CD4-positive, alpha-beta T cell (primary cell): Measurements from ENCODE around the gene SLC22A7. TPM values are rescaled to one million over a fixed set of nuclear protein-coding genes. Genes with fewer than 3 reads are reported as not detected.

ENCODE experiments used
- ATAC-seq: fragments of 200-7000 bp; cut with Tn5 transposase; one replicate; pipeline ENCODE4 v1.10.0; 2022; ENCODE audit warnings: mild to moderate bottlenecking; ENCODE audit not compliant: poor library complexity
- CTCF ChIA-PET: fragments of 350-600 bp; sonication (Branson Sonifier 250); formaldehyde crosslinking; loops from one replicate; lab custom pipeline; 2021; ENCODE audit warnings: antibody characterized with exemption, inconsistent platforms; lab: Charles Lee
- POLR2A ChIA-PET: fragments of 350-600 bp; sonication (Branson Sonifier 250); formaldehyde crosslinking; loops from one replicate; lab custom pipeline; 2021; ENCODE audit warnings: antibody characterized with exemption, inconsistent platforms; lab: Charles Lee
- DNase-seq, 14 experiments: peaks; one replicate each; pipeline ENCODE4 v3.0.0-alpha.2; 2013 to 2020; ENCODE audit warnings: mixed read lengths in 2 of 14
- H3K27ac ChIP-seq, 2 donors: one replicate each; pipeline versions ENCODE4 v1.5.1 to v1.7.0; 2013; ENCODE audit warnings: low read length in 2 of 2, low read depth in 1 of 2, mild to moderate bottlenecking in 1 of 2
- H3K27me3 ChIP-seq, 2 experiments: 1 replicate in 1 of 2; 2 replicates in 1 of 2; pipeline versions ENCODE4 v1.6.1 to v1.7.0; 2013; ENCODE audit warnings: low read length in 2 of 2, control low read depth in 1 of 2, mild to moderate bottlenecking in 1 of 2, moderate library complexity in 1 of 2; ENCODE audit not compliant: insufficient read depth in 2 of 2, control insufficient read depth in 1 of 2
- H3K36me3 ChIP-seq: one replicate; pipeline ENCODE4 v1.6.1; 2013; ENCODE audit warnings: low read length, control low read depth; ENCODE audit not compliant: insufficient read depth
- H3K4me1 ChIP-seq: one replicate; pipeline ENCODE4 v1.6.1; 2013; ENCODE audit warnings: low read length, control low read depth; ENCODE audit not compliant: insufficient read depth
- H3K4me3 ChIP-seq: one replicate; pipeline ENCODE4 v1.5.1; 2013; ENCODE audit warnings: mild to moderate bottlenecking, low read length, moderate library complexity
- H3K9me3 ChIP-seq, 2 experiments: 1 replicate in 1 of 2; 2 replicates in 1 of 2; pipeline versions ENCODE4 v1.6.1 to v1.7.0; 2013; ENCODE audit warnings: low read length in 2 of 2, mild to moderate bottlenecking in 2 of 2, control low read depth in 1 of 2, moderate library complexity in 1 of 2; ENCODE audit not compliant: control insufficient read depth in 1 of 2, insufficient read depth in 1 of 2
- H3K27ac Mint-ChIP-seq: one replicate; pipeline ENCODE4 v1.8.0; 2020; ENCODE audit warnings: mixed read lengths
- H3K27me3 Mint-ChIP-seq: one replicate; pipeline ENCODE4 v1.8.0; 2021; ENCODE audit warnings: mixed read lengths
- H3K36me3 Mint-ChIP-seq: one replicate; pipeline ENCODE4 v1.8.0; 2021; ENCODE audit warnings: low read depth, mixed read lengths
- H3K4me1 Mint-ChIP-seq: one replicate; pipeline ENCODE4 v1.8.0; 2021; ENCODE audit warnings: low read depth, mixed read lengths
- H3K4me3 Mint-ChIP-seq: one replicate; pipeline ENCODE4 v1.8.0; 2020; ENCODE audit warnings: mild to moderate bottlenecking, mixed read lengths
- H3K9me3 Mint-ChIP-seq: one replicate; pipeline ENCODE4 v1.8.0; 2020; ENCODE audit warnings: mixed read lengths
- CTCF ChIP-seq: fragments of 200-600 bp; IDR thresholded peaks from one replicate; pipeline ENCODE4 v1.8.0; 2022; ENCODE audit warnings: antibody characterized with exemption, mild to moderate bottlenecking
- intact Hi-C, 2 experiments: fragments of 100-400 bp; cut with DNase I in 1 of 2; cut with micrococcal nuclease in 1 of 2; formaldehyde crosslinking; loops; one replicate each; pipeline versions ENCODE4 v1.15.1 to v1.9.0; 2023 to 2025; cut with DNase I, micrococcal nuclease
- total RNA-seq, 174 experiments: library from RNA in 2 of 174; stranded (reverse) in 2 of 174; gene quantifications; one replicate each; pipeline ENCODE4 v1.2.3 and lab custom pipeline; 2021 to 2026

The SLC22A7 gene
- total RNA-seq, 2 experiments from 2014 or later = not detected

DNA sequence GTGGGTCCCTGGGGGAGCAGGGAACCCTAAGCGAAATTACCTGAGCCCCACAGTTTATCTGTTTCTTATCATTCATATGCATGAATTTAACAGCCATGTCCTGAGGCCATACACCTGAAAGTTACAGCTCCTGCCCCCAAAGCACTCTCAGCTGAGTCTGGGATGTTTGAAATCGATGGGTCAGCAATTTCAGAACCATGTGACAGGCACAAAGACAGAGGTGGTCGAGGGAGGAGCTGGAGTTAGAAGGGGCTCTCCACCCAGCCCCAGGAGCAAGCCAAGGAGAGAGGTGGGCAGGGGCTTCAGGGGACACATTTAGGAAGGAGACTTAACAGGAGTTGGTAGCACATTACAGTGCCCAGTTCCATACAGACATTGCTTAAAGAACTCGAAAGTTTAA lies 39.9 kb upstream of the SLC22A7 start:
- Histone ChIP-seq H3K4me3 (no peak overlapping the region), H3K4me1 (no peaks in the 10 kb centered on the region), H3K27ac (no peak overlapping the region), H3K36me3 (no peaks in the 10 kb centered on the region), H3K9me3 (no peaks in the 10 kb centered on the region), H3K27me3 (peaks cover 0 to 4% of the 10 kb centered on the region in 2 experiments)
- Mint-ChIP-seq H3K9me3 (no peaks in the 10 kb centered on the region), H3K36me3 (no peaks in the 10 kb centered on the region), H3K27me3 (peaks cover 22% of the 10 kb centered on the region), H3K4me3 (no peak overlapping the region), H3K4me1 (no peaks in the 10 kb centered on the region), H3K27ac (no peak overlapping the region)
- CTCF ChIA-PET = no interaction called here
- intact Hi-C loops = no loop called here
- DNase-seq = no peak
- POLR2A ChIA-PET = no interaction called here
- TF ChIP-seq CTCF = no peak
- no peak for ATAC-seq

- intact Hi-C loops = no loop called here
- H3K4me3 ChIP-seq = no peak overlapping the region
- H3K27me3 ChIP-seq = peaks cover 0 to 4% of the 10 kb centered on the region in 2 experiments
- H3K9me3 ChIP-seq = no peaks in the 10 kb centered on the region
- H3K27ac ChIP-seq = no peak overlapping the region
- no peaks in the 10 kb centered on the region for H3K9me3 Mint-ChIP-seq
- DNase-seq (no peak), ATAC-seq (no peak)
- no peak overlapping the region for H3K4me3 Mint-ChIP-seq
- H3K27me3 Mint-ChIP-seq = peaks cover 16% of the 10 kb centered on the region
- no peaks in the 10 kb centered on the region for H3K4me1 Mint-ChIP-seq
- peaks cover 3% of the 10 kb centered on the region for H3K4me1 ChIP-seq
- no peaks in the 10 kb centered on the region for H3K36me3 Mint-ChIP-seq
- POLR2A ChIA-PET = no interaction called here
- TF ChIP-seq CTCF = no peak
- no peak overlapping the region for H3K27ac Mint-ChIP-seq
- no peaks in the 10 kb centered on the region for H3K36me3 ChIP-seq
- CTCF ChIA-PET = no interaction called here
Observed at GRCh38 chr6:43258807-43259686, 39.0 kb upstream of the SLC22A7 start.

DNA sequence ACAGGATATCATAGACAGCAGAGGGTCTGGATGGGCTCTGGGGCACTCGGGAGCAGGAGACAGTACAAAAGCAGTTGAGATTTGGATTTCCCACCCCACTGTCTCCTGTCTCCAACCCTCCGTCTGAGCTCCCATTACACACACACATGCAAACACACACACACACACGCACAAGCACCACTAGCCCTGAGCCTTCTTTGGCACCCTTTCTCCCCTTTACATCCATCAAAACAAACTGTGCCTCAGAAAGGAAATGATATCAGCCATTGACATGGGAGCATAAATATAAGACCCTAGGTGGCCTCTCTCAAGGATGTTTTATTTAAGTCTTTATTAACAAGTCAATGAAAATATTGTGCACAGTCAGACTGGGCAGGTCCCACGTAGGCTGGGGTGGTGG lies 37.3 kb upstream of the SLC22A7 start:
- Mint-ChIP-seq H3K9me3 (no peaks in the 10 kb centered on the region), H3K27me3 (peaks cover 11% of the 10 kb centered on the region), H3K36me3 (no peaks in the 10 kb centered on the region), H3K4me3 (no peak overlapping the region), H3K27ac (no peak overlapping the region), H3K4me1 (no peaks in the 10 kb centered on the region)
- POLR2A ChIA-PET = no interaction called here
- Histone ChIP-seq H3K27ac (no peak overlapping the region), H3K36me3 (no peaks in the 10 kb centered on the region), H3K4me1 (peaks cover 3% of the 10 kb centered on the region), H3K27me3 (peaks cover 0 to 4% of the 10 kb centered on the region in 2 experiments), H3K4me3 (no peak overlapping the region), H3K9me3 (no peaks in the 10 kb centered on the region)
- DNase-seq (no peak), ATAC-seq (no peak)
- CTCF ChIA-PET = no interaction called here
- intact Hi-C loops = loop anchor here in 1 of 2 experiments (5.0 kb wide), 1 partner anchor 72 kb away; no protein-coding TSS in a partner anchor
- TF ChIP-seq CTCF = no peak
